Measurements from ENCODE around the gene SPACA1. TPM values are rescaled to one million over a fixed set of nuclear protein-coding genes. Genes with fewer than 3 reads are reported as not detected.
"Not testable (repeated sequence)": the region's sequence is repeated elsewhere in the genome, so short reads cannot be mapped to it uniquely, and the experiment has no call there.

Gene SPACA1
- total and polyA plus RNA-seq, 9 of the 15 experiments (the other 6 are each of a cell fraction or from before 2014, with no cell fraction given), result not detected

- intact Hi-C loops (cut with micrococcal nuclease), result no loop called here
Measured at GRCh38 chr6:88000713-88001112, 46.9 kb upstream of the SPACA1 start.

GRCh38 chr6:88001279-88001678 lies 46.4 kb upstream of the SPACA1 start:
- FAIRE-seq; DNase-seq (ENCODE audit: extremely low read depth in 1 of 4, low spot score in 3 of 4); H3K4me3 ChIP-seq; ATAC-seq; H4K20me1 ChIP-seq (replicated peaks; ENCODE audit: control insufficient read depth, insufficient read depth, low read length); CTCF ChIA-PET (ENCODE audit: low intra/inter-chr PET ratio); H3K4me1 ChIP-seq (replicated peaks in 1 of 2; ENCODE audit: control insufficient read depth in 2 of 2, insufficient read depth in 2 of 2, low read length in 2 of 2); H2AFZ ChIP-seq (ENCODE audit: low read depth, low read length); in situ Hi-C loops (cut with MboI); H3K9me3 ChIP-seq (replicated peaks; ENCODE audit: control insufficient read depth, insufficient read depth, low read depth, low read length); intact Hi-C loops (cut with micrococcal nuclease); H3K79me2 ChIP-seq (ENCODE audit: control insufficient read depth, insufficient read depth, low read length); BruUV-seq (replicated peaks); H3K9ac ChIP-seq (ENCODE audit: insufficient read depth in 1 of 2, low read depth in 2 of 2, low read length in 2 of 2); H3K4me2 ChIP-seq (ENCODE audit: insufficient read depth, low read length); H3K36me3 ChIP-seq (ENCODE audit: control insufficient read depth, insufficient read depth, low read length); H3K27me3 ChIP-seq (ENCODE audit: control insufficient read depth in 2 of 2, insufficient read depth in 2 of 2, low read length in 2 of 2); H3K9me1 ChIP-seq (ENCODE audit: control insufficient read depth, insufficient read depth, low read length); H3K27ac ChIP-seq (ENCODE audit: extremely low read depth, low read depth, low read length): not testable (repeated sequence)
- WGBS (ENCODE audit: insufficient coverage, low coverage, missing lambda C conversion rate), result 2% methylated on average over 8 of the region's 8 CpGs
- POLR2A ChIA-PET, result interaction anchor here (0.6 kb wide), 1 partner anchor 94 kb away, joined by 4 read pairs; no protein-coding TSS in a partner anchor

More at GRCh38 chr6:88000713-88001112, 46.9 kb upstream of the SPACA1 start:
- H3K9ac ChIP-seq (ENCODE audit: insufficient read depth in 1 of 2, low read depth in 2 of 2, low read length in 2 of 2), result no peak overlapping the region
- H3K4me2 ChIP-seq (ENCODE audit: insufficient read depth, low read length), result no peak overlapping the region
- POLR2A ChIA-PET, result interaction anchor here (0.6 to 0.7 kb wide), 2 partner anchors 37 to 94 kb away, joined by 3 to 4 read pairs; no protein-coding TSS in a partner anchor
- no peaks in the 10 kb centered on the region for H3K4me1 ChIP-seq (replicated peaks in 1 of 2; ENCODE audit: control insufficient read depth in 2 of 2, insufficient read depth in 2 of 2, low read length in 2 of 2)
- no peaks in the 10 kb centered on the region for H4K20me1 ChIP-seq (replicated peaks; ENCODE audit: control insufficient read depth, insufficient read depth, low read length)
- in situ Hi-C loops (cut with MboI), result no loop called here
- no peak overlapping the region for H2AFZ ChIP-seq (ENCODE audit: low read depth, low read length)
- no peaks in the 10 kb centered on the region for H3K9me3 ChIP-seq (replicated peaks; ENCODE audit: control insufficient read depth, insufficient read depth, low read depth, low read length)
- CTCF ChIA-PET (ENCODE audit: low intra/inter-chr PET ratio), result no interaction called here
- H3K9me1 ChIP-seq (ENCODE audit: control insufficient read depth, insufficient read depth, low read length), result no peaks in the 10 kb centered on the region
- DNase-seq (ENCODE audit: extremely low read depth in 1 of 4, low spot score in 3 of 4) (no peak), ATAC-seq (no peak), FAIRE-seq (no peak)
- H3K27me3 ChIP-seq (ENCODE audit: control insufficient read depth in 2 of 2, insufficient read depth in 2 of 2, low read length in 2 of 2), result no peaks in the 10 kb centered on the region; a peak in 1 of 5 replicates
- H3K36me3 ChIP-seq (ENCODE audit: control insufficient read depth, insufficient read depth, low read length), result no peaks in the 10 kb centered on the region
- no peak overlapping the region for H3K27ac ChIP-seq (ENCODE audit: extremely low read depth, low read depth, low read length)
- no peaks in the 10 kb centered on the region for H3K79me2 ChIP-seq (ENCODE audit: control insufficient read depth, insufficient read depth, low read length)
- 5% methylated on average over 1 of the region's 1 CpG for WGBS (ENCODE audit: insufficient coverage, low coverage, missing lambda C conversion rate)
- no peak overlapping the region for H3K4me3 ChIP-seq
- BruUV-seq (replicated peaks), result no TSS peak
- TF ChIP-seq CBX8 (IDR thresholded peaks at IDR 0.05; ENCODE audit: borderline replicate concordance, extremely low read depth, low read depth, low read length, poor library complexity, severe bottlenecking) (no peak), DLX4 (CRISPR knock-in tag; IDR thresholded peaks at IDR 0.05) (no peak), CBX2 (IDR thresholded peaks at IDR 0.05; ENCODE audit: insufficient read depth, low read length, poor library complexity, severe bottlenecking) (no peak), PKNOX1 (IDR thresholded peaks at IDR 0.05) (no peak), CBFB (CRISPR knock-in tag; IDR thresholded peaks at IDR 0.05) (no peak), PTBP1 (IDR thresholded peaks at IDR 0.05; ENCODE audit: low read depth, low read length) (no peak), EGR1 (conservative IDR thresholded peaks at IDR 0.05) (no peak), ZFP91 (CRISPR knock-in tag; IDR thresholded peaks at IDR 0.05) (no peak), ERF (CRISPR knock-in tag; IDR thresholded peaks at IDR 0.05) (no peak), ZNF239 (CRISPR knock-in tag; IDR thresholded peaks at IDR 0.05) (no peak), RBM34 (IDR thresholded peaks at IDR 0.05; ENCODE audit: borderline replicate concordance, insufficient read depth, low read length) (no peak), ELF2 (CRISPR knock-in tag; IDR thresholded peaks at IDR 0.05) (no peak), KDM1A (IDR thresholded peaks at IDR 0.05) (no peak), XRCC4 (IDR thresholded peaks at IDR 0.05; ENCODE audit: extremely low read depth, insufficient read depth, insufficient read length) (no peak), NUFIP1 (IDR thresholded peaks at IDR 0.05; ENCODE audit: partially characterized antibody) (no peak), MYC (IDR thresholded peaks at IDR 0.05; ENCODE audit: low read depth, low read length) (no peak), MYC (CRISPR knock-in tag; IDR thresholded peaks at IDR 0.05; ENCODE audit: borderline replicate concordance, low read depth) (no peak), ZNF263 (CRISPR knock-in tag; IDR thresholded peaks at IDR 0.05; ENCODE audit: borderline replicate concordance) (no peak), PHF21A (IDR thresholded peaks at IDR 0.05; ENCODE audit: borderline replicate concordance, low read depth) (no peak)

Data from K562 (cell line).